Mammary epithelial cell (primary cell): ENCODE results near the gene FERMT3.

Experiments used
- EZH2 ChIP-seq: IDR thresholded peaks from 2 replicates; pipeline ENCODE4 v1.6.1; 2012; ENCODE audit warnings: low read length, inconsistent platforms, borderline replicate concordance
- TF ChIP-seq, protein P1 (sequence below), 2 donors: IDR thresholded peaks in 1 of 2; conservative IDR thresholded peaks in 1 of 2; 2 replicates each; pipeline ENCODE4 v1.5.1; 2011 to 2012; ENCODE audit warnings: inconsistent platforms in 2 of 2, low read length in 2 of 2, mild to moderate bottlenecking in 2 of 2, control low read depth in 1 of 2, low read depth in 1 of 2; ENCODE audit not compliant: insufficient read depth in 1 of 2; ENCODE audit errors: extremely low read depth in 1 of 2

DNA sequence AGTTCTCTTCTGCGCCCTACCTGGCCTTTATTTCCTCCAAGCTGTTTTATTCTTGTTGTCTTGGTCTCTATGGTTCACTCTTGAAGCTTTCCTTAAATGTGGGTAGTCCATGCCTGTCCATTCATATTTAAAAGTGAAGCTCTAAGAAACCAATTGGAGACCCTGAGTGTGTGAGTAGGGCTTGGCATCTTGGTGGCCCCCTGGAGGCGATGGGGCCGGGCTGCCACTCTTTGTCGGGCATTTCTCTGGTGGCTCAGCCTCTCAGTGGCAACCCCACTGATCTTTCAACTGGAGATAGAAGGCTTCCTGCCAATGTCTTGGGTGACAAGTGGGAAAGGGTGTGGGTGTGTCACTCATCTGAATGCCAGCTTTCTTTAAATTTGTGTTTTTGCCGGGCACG, 10.4 kb downstream of the FERMT3 start:
- TF ChIP-seq, protein P1, sequence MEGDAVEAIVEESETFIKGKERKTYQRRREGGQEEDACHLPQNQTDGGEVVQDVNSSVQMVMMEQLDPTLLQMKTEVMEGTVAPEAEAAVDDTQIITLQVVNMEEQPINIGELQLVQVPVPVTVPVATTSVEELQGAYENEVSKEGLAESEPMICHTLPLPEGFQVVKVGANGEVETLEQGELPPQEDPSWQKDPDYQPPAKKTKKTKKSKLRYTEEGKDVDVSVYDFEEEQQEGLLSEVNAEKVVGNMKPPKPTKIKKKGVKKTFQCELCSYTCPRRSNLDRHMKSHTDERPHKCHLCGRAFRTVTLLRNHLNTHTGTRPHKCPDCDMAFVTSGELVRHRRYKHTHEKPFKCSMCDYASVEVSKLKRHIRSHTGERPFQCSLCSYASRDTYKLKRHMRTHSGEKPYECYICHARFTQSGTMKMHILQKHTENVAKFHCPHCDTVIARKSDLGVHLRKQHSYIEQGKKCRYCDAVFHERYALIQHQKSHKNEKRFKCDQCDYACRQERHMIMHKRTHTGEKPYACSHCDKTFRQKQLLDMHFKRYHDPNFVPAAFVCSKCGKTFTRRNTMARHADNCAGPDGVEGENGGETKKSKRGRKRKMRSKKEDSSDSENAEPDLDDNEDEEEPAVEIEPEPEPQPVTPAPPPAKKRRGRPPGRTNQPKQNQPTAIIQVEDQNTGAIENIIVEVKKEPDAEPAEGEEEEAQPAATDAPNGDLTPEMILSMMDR (conservative IDR thresholded peaks at IDR 0.05 in 1 of 2, IDR thresholded peaks at IDR 0.05 in 1 of 2; ENCODE audit: extremely low read depth in 1 of 2, insufficient read depth in 1 of 2, low read depth in 1 of 2, low read length in 2 of 2) = no peak
- no peak for TF ChIP-seq EZH2
